Effector CD8-positive, alpha-beta T cell (primary cell): ENCODE measurements around the gene TCOF1.
A peak's percentile ranks its signal among the peaks of the same experiment; 100 is the strongest.
"Not testable (repeated sequence)": the region's sequence is repeated elsewhere in the genome, so short reads cannot be mapped to it uniquely, and the experiment has no call there.

ENCODE experiments used
- DNase-seq: peaks from one replicate; lab custom pipeline; 2025; lab: John Stamatoyannopoulos, UW

TCOF1 gene

GRCh38 chr5:150422758-150423157 is 65.3 kb downstream of the TCOF1 start:
- DNase-seq: no peak

- not testable (repeated sequence) for DNase-seq
Observed at GRCh38 chr5:150426165-150426564, 68.7 kb downstream of the TCOF1 start.

DNA sequence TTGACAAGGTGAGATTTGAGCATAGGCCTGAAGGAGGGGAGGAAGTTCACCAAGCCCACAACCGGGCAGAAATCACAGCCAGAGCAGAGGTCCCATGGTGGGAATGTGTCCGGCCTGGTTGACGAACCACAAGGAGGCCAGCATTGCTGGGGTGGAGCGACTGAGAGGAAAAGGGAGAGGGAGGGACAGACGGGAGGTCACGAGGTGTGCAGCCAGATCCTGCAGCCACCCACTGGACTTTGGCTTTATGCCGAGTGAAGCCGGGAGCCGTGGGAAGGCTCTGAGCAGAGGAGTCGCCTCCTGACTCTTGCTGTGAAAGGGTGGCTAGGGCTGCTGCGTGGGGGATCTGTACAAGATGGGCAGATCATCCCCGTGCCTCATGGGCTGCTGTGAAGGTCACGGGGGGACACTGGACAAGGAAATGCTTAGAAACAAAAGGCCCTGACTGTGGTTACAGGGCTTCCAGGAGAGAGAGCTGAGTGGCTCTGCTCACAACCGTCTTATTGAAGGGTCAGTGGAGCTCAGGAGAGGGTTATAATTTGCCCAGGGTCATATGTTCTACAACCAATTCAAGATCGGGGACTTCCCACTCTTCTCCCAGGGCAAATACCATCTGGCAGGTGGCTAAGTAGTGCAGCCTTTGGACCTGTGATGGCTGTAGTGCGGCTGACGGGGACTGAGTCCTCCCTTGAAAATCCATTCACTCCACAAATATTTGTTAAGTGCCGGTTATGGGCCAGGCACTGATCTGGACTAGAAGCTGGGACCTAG is 70.8 kb downstream of the TCOF1 start:
- DNase-seq: no peak

GRCh38 chr5:150428978-150429377 is 71.5 kb downstream of the TCOF1 start:
- no peak for DNase-seq

- no peak for DNase-seq
Observed at GRCh38 chr5:150429410-150429873, 71.9 kb downstream of the TCOF1 start.

DNA sequence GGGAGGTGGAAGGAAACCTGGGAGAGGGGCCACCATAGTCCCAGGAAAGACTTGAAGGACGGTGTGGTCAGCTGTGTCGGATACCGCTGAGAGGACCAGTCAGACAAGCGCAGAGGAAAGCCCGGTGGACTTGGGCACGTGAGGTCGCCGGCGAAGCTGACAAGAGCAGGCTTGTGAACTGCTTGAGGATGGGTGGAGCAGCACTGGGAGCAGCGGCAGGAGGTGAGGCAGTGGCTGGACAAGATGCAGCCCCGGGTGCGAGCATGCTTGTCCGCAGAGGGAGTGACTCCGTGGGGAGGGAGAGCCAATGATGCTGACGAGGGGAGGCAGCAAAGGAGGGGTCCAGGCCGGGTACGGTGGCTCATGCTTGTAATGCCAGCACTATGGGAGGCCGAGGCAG is 73.6 kb downstream of the TCOF1 start:
- DNase-seq: no peak

DNA sequence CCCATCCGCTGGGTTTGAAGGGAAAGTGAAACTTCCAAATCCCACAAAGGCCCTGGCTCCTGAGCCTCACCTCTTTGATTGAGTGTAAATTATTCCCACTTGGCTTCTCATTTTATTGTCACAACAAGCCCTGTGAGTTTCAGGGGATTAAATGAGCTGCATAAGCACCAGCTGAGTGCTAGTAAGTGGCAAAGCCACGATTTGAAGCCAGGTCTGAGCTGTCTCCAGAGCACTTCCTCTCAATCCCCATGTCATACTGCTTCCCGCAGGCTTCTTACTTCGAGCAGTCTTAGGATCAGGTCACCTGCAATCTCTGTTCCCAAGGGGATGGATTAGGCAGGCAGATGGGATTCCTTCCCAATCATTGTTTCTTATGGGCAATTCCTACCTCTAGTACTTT is 74.1 kb downstream of the TCOF1 start:
- DNase-seq: no peak

DNA sequence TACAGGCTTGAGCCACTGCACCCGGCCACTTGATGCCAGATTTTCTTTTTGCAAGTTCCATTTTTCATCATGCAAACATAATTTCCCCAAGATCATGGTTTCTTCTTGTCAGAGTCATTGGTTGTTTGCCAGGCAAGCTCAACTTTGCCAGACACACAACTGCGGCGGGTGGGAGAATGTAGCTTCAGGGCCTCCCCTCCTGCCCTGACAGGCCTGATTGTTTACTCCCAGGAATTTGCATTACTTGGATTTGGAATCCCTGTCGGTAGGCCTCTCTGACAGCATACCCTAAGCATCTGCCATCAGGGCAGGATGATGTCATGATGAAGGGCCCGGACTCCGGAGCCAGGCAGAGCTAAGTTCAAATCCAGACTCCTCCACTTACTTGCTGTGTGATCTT is 77.0 kb downstream of the TCOF1 start:
- no peak for DNase-seq

DNA sequence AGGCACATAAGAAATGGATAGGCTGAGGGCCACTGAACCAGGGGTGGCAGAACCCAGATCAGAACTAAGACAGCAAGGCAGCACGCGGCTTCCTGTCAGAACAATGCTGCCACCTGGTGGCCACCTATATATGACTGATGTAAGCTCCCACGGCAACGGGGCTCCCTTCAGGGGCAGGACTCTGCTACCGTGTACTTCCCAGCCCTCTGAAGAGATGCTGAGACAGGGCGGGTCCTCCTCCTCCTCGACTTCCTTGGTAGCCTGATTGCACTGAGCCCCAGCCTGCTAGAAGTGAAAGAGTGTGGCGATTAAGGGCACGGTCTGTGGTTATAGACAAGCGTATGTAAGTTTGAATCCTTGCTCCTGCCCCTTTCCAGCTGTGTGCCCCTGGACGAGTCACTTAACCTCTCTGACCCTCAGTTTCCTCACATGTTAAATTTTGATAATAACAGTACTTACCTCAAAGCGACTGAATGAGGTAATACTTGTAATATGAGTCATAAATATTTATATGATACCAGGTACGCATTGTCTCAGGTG is 78.7 kb downstream of the TCOF1 start:
- DNase-seq: peak; percentile 81

DNA sequence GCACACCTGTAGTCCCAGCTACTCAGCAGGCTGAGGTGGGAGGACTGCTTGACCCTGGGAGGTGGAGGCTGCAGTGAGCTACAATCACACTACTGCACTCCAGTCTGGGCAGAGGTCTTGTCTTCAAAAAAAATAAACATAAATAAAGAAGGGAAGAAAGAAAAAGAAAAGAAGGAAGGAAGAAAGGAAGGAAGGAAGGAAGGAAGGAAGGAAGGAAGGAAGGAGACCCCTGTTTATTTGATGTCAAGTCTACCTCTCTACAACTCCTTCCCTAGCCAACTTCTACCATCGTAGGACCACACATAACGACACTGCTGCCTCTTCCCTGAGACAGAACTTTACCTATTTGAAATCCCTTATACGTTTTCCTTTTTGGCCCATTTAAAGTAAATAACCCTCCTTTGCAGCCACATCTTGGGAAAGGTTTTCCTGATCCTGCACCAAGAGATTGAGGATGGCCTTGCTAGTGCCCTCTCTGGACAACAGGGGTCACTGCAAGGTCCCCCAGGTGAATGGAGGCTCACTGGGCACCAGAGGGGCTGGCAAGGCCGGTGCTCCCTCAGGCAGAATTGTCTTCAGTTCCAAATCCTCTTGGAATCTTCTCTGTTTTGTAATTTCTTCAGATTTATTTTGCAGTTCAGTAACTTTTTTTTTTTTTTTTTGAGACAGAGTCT is 81.5 kb downstream of the TCOF1 start:
- DNase-seq: no peak

- no peak for DNase-seq
Observed at GRCh38 chr5:150440948-150441812, 83.7 kb downstream of the TCOF1 start.

DNA sequence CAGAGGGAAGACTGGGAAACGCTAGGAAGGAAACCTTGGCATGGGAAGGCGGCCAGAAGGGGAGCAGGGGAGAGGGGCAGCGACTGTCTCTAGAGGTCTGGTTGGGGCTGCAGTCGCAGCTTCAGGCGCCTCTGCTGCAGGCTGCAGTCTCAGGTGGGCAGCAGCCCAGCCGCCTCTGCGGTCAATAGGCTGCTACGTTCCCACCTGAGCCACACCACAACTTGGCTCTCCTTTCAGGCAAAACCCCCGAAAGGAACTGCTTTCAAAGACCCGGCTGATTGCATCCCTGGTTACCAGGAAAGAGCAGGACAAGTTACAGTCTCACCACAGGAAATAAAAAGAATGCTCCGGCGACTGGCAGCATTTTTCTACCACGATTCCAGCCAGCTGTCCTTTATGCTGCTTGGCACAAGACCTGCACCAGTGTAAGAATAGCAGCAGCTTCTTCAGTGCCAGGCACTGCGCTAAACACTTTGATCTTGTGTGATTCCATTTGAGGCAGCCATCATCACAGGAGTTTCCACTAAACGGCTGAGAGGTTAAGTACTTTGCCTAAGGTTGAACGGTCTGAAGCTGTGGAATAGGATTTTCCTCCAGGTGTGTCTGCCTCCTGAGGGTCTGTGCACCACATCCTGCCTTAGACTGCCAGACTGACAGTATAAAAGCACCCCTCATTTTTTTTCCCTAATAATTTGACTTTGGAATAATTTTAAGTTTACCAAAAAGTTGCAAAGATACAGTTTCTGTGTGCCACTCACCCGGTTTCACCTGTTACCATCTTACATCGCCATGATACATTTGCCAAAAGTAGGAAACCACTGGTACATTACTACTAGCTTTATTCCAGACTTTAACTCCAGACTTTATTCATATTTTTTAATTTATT is 84.6 kb downstream of the TCOF1 start:
- DNase-seq: no peak

GRCh38 chr5:150442699-150443080 is 85.2 kb downstream of the TCOF1 start:
- DNase-seq: no peak

- DNase-seq: no peak
Observed at GRCh38 chr5:150443242-150444075, 86.0 kb downstream of the TCOF1 start.

DNA sequence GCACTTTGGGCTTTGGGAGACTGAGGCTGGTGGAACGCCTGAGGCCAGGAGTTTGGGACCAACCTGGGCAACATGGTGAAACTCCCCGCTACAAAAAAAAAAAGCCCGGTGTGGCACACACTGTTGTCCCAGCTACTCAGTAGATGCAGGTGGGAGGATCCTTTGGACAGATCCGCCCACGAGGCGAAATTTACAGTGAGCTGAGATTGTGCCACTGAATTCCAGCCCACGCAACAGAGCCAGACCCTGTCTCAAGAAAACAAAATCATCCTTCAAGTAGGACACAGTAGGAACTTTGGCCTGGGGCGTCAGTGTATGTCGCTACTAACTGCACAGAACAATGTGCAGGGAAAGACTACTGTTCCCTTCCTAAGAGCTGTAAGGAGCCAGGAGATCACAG is 87.3 kb downstream of the TCOF1 start:
- no peak for DNase-seq

- no peak for DNase-seq
Observed at GRCh38 chr5:150446088-150446487, 88.6 kb downstream of the TCOF1 start.

DNA sequence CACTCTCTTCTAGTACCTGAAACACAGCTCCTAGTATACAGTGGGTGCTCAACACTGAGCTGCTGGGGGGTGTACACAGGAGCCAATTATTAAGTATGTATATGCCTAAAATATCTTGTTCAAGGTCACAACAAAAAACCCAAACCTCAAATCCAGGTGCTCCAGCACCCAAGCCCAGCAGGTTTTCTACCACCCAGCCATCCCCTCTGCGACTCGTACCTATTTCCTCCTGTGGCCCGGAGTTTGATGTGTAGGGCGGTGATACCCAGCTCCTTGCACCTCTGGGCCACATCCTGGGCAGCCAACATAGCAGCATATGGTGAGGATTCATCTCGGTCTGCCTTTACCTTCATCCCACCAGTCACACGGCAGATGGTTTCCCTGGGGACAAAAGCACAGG is 89.1 kb downstream of the TCOF1 start:
- DNase-seq: no peak

- DNase-seq: no peak
Observed at GRCh38 chr5:150447188-150447587, 89.7 kb downstream of the TCOF1 start.

GRCh38 chr5:150448334-150448733 is 90.8 kb downstream of the TCOF1 start:
- DNase-seq: no peak

- no peak for DNase-seq
Observed at GRCh38 chr5:150448952-150449516, 91.5 kb downstream of the TCOF1 start.
